GM23248 (cell line): ENCODE data around the gene ATP2B3.

Experiments
- EZH2 ChIP-seq: fragments of 200-600 bp; sonication (generic); IDR thresholded peaks from 2 replicates; pipeline ENCODE4 v1.6.1; 2018; ENCODE audit warnings: antibody characterized with exemption, mild to moderate bottlenecking; ENCODE audit not compliant: insufficient read depth, poor library complexity, severe bottlenecking
- EZH2phosphoT487 ChIP-seq: fragments of 200-600 bp; sonication (generic); IDR thresholded peaks from 2 replicates; pipeline ENCODE4 v1.6.1; 2018; ENCODE audit warnings: antibody characterized with exemption, moderate library complexity, mild to moderate bottlenecking, low read depth; ENCODE audit not compliant: insufficient read depth

GRCh38 chrX:153626863-153627674 lies 109.6 kb downstream of the ATP2B3 start:
- TF ChIP-seq EZH2phosphoT487 (no peak), EZH2 (no peak)
